Hindlimb muscle (tissue), 1 donor: Measurements from ENCODE around the gene DRC7. TPM values are rescaled to one million over a fixed set of nuclear protein-coding genes. Genes with fewer than 3 reads are reported as not detected.
"Not testable (repeated sequence)": the region's sequence is repeated elsewhere in the genome, so short reads cannot be mapped to it uniquely, and the experiment has no call there.

ENCODE experiments used
- DNase-seq: peaks from one replicate; pipeline ENCODE4 v3.0.0-alpha.2; 2013
- polyA plus RNA-seq: library from polyadenylated mRNA; unstranded; fragments of 120-200 nt; gene quantifications from one replicate; pipeline ENCODE4 v1.2.1, GENCODE V29; 2013; ENCODE audit not compliant: insufficient read length

The DRC7 gene
- polyA plus RNA-seq, 1 donor: not detected

- no peak for DNase-seq
Measured at GRCh38 chr16:57765160-57765728, 70.6 kb downstream of the DRC7 start.

- no peak for DNase-seq
Measured at GRCh38 chr16:57766714-57767348, 72.2 kb downstream of the DRC7 start.

- DNase-seq: no peak
Measured at GRCh38 chr16:57769541-57770145, 75.0 kb downstream of the DRC7 start.

- no peak for DNase-seq
Measured at GRCh38 chr16:57770361-57770760, 75.8 kb downstream of the DRC7 start.

GRCh38 chr16:57771141-57771785, 76.7 kb downstream of the DRC7 start:
- no peak for DNase-seq

- DNase-seq: no peak
Measured at GRCh38 chr16:57773019-57773418, 78.4 kb downstream of the DRC7 start.

GRCh38 chr16:57773655-57774295, 79.2 kb downstream of the DRC7 start:
- no peak for DNase-seq

GRCh38 chr16:57774705-57775285, 80.2 kb downstream of the DRC7 start:
- no peak for DNase-seq

- no peak for DNase-seq
Measured at GRCh38 chr16:57775661-57776469, 81.3 kb downstream of the DRC7 start.

GRCh38 chr16:57778658-57779057, 84.1 kb downstream of the DRC7 start:
- no peak for DNase-seq

- DNase-seq: not testable (repeated sequence)
Measured at GRCh38 chr16:57779836-57780235, 85.2 kb downstream of the DRC7 start.

GRCh38 chr16:57781349-57781740, 86.7 kb downstream of the DRC7 start:
- DNase-seq: no peak

Other genes starting within 250 kb of the DRC7 start
- gene CIAPIN1, start 247.4 kb upstream of the DRC7 start, polyA plus RNA-seq: 55.8 TPM
- 70.1 TPM for gene COQ9, start 247.3 kb upstream of the DRC7 start, polyA plus RNA-seq
- gene POLR2C, start 232.1 kb upstream of the DRC7 start, polyA plus RNA-seq: 45.9 TPM
- 10.2 TPM for gene DOK4, start 208.3 kb upstream of the DRC7 start, polyA plus RNA-seq
- gene CCDC102A, start 158.2 kb upstream of the DRC7 start, polyA plus RNA-seq: 12.8 TPM
- gene ADGRG5, start 152.2 kb upstream of the DRC7 start, polyA plus RNA-seq: 1.2 TPM
- 7.4 TPM for gene ADGRG1, start 66.2 kb upstream of the DRC7 start, polyA plus RNA-seq
- gene ADGRG3, start 26.5 kb upstream of the DRC7 start, polyA plus RNA-seq: 0.12 TPM
- gene KATNB1, start 41.0 kb downstream of the DRC7 start, polyA plus RNA-seq: 53.8 TPM
- gene KIFC3, start 107.7 kb downstream of the DRC7 start, polyA plus RNA-seq: 26.8 TPM